HUDEP-2 (cell line): Measurements from ENCODE around the gene ANP32B.

Experiments used
- DNase-seq, 76 experiments: peaks; one replicate each; lab custom pipeline; 2025; ENCODE audit not compliant: unreplicated experiment in 76 of 76; lab: John Stamatoyannopoulos, UW

ANP32B gene

GRCh38 chr9:98020476-98021145 lies 37.5 kb downstream of the ANP32B start:
- no peak for DNase-seq

- no peak for DNase-seq
These were observed 38.3 kb downstream of the ANP32B start for GRCh38 chr9:98021306-98022040.

- no peak for DNase-seq
These were observed 39.3 kb downstream of the ANP32B start for GRCh38 chr9:98022447-98022846.

- no peak for DNase-seq
These were observed 41.6 kb downstream of the ANP32B start for GRCh38 chr9:98024702-98025101.

DNA sequence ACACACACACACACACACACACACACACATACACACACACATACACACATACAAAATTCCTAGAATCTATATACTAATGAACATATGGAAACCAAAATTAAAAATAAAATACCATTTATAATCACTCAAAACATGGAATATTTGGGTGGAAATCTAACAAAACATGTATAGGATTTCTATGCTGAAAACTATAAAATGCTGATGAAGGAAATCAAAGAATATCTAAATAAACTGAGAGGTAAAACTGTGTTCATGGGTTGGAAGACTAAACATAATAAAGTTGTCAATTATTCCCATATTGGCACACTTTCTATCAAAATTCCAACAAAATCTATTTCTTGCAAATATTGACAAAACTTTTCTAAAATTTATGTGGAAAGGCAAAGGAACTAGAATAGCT lies 48.0 kb downstream of the ANP32B start:
- no peak for DNase-seq

- no peak for DNase-seq
These were observed 48.8 kb downstream of the ANP32B start for GRCh38 chr9:98031935-98032334.

DNA sequence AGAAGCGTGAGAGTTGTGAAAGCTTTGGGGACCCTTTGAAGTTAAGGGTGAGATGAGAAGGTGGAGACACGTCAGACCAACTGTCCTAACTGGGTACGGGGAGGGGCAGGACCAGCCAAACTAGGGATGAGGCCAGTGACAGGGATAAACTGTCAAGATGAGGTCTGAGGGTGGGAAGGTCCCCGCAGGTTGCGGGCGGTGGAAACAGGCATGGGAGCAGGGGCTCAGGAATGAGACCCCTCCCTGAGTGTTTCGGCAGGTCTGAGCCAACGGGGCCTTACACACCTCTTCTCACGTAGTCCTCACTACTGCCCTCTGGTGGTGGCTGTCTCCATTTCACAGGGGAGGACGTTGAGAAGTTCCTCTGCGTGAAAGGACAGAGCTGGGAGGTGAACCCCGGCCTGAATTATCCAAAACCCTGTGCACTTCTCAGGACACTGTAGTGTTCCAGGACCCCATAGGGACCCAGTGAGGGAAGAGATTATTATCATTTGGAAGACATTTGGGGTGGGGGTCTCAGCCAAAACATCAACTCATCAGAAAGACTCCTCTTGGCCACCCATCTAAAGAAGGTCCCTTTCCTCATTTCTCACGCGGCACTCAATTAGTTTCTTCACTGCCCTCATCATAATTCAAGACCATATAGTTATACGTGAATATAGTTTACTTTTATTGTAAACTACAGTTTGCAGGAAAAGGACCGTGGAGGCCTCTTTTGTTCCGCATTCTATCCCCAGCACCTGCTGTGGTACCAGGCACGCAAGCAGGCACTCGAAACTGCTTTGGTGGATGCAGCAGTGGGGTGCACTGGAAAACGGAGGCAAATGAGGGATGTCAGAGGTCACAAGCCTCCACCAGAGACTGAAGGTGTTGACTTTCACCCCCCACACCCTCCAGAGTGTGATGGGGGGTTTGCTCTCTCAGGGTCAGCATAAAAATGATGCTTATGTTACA lies 51.7 kb downstream of the ANP32B start:
- peak in 71 of 76 experiments; percentile 6 to 87 (median 71) for DNase-seq

DNA sequence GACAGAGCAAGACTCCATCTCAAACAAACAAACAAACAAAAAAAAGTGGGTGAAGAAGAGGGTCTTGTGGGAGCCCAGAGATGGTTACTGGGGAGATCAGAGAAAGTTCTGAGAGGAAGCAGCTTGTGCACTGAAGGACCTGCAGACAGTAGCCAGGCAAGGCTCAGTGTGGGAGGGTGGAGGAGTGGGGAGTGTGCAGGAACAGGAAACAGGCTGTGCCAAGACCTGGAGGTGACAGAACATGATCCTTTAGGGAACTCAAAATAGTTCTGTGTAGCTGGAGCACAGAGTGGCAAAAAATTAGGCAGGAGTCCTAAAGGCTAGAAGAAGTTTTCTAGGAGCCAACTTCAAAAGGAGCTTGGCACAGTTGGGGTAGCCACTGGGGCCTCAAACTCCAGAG lies 54.2 kb downstream of the ANP32B start:
- DNase-seq: peak in 8 of 76 experiments; percentile 2 to 29 (median 12)

DNA sequence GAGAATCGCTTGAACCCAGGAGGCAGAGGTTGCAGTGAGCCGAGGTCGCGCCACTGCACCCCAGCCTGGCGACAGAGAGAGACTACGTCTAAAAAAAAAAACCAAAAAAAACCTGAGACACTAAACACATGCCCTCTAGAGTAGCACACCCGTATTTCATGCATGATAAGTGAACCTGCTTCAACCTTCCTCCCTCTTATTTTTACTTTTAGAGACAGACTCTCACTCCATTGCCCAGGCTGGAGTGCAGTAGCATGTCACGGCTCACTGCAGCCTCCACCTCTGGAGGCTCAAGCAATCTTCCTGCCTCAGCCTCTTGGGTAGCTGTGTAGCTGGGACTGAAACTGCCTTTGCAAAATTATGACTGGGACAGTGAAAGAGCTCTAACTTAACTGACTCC lies 55.8 kb downstream of the ANP32B start:
- DNase-seq: no peak

DNA sequence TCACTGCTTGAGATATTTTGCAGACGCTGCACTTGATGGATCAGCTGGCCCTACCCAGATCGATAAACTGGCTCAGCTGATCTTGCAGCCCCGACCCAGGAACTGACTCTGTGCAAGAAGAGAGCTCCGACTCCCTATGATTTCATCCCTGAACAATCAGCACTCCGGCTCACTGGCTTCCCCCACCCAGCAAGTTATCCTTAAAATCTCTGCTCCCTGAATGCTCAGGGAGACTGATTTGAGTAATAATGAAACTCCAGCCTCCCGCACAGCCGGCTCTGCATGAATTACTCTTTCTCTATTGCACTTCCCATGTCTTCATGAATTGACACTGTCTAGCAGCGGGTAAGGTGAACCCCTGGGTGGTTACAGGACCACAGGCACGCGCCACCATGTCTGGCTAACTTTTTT lies 56.5 kb downstream of the ANP32B start:
- no peak for DNase-seq

DNA sequence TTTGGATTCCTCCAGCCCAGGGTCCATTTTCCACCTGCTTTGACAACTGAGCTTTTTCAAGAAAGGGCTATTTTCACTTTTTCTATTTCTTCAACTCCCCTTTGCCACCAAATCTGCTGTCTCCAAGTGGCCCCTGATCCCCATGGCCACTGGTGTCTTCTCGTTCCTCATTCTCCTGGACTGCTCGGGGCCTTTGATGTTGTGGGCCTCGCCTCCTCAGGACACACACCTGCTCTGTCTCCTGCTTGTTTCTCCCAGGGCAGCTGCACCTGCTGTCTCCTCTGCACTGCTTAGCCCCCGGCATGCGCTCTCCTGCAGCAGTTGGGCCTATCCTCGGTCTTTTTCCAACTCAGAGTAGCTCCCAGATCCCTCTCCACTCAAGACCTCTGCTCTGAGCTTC lies 57.1 kb downstream of the ANP32B start:
- no peak for DNase-seq

DNA sequence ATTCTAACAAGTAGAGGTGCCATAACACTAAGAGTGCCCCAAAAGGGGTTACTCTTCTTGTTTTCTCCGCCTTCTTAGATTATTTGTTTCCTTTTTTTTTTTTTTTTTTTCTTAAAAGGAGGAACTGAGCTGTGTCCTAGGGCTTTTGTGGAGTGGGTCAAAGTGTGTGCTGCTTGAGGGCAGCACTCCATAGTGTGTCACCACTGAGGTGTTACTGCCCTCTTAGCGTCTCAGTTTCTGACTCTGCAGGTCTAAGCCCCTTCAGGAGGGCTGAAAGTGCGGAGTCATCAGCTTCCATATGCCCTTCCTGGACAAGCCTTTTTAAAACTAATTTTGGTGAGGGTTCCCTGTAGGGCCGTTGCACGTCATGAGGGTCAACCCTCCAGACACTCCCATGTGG lies 60.8 kb downstream of the ANP32B start:
- no peak for DNase-seq

DNA sequence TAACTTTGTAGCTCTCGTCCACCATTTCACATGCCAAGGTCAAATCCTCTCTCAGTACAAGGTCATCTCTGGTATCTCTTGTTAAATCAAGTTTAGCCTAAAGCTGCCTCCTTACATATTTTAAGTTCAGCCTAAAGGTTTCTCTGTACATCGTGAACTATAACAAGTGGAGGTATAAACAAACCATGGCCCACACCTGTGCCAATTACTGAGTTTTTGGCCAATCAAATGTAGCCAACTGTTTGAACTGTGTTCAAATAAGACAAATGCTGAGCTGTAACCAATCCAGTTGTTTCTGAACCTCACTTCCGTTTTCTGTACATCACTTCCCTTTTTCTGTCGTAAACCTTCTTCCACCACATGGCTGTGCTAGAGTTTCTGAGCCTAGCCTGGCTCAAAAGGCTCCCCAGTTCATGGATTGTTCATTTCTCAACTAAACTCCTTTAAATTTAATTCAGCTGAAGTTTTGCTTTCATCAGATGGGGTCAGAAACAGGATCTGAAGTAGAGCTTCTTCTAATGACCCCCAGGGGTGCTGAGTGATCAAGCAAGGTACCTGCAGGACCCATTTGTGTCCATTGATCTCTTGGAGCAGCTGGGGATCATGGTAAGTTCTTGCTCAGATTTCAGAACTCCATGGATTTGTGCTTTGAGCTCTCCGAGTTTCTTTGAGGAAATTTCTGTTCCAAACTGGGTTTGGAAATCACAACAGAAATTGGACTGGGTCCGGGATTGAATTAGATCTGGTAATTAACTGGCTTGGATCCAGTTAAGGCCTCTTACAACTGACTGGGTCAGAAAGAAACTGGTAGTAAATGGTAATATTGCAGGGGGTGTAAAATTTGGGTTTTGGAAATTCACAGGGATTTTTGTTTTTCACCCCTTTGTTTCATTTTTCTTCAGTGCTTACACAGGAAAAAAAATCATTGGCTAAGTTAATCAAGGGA lies 62.4 kb downstream of the ANP32B start:
- DNase-seq: peak in 57 of 76 experiments; percentile 2 to 89 (median 61)

DNA sequence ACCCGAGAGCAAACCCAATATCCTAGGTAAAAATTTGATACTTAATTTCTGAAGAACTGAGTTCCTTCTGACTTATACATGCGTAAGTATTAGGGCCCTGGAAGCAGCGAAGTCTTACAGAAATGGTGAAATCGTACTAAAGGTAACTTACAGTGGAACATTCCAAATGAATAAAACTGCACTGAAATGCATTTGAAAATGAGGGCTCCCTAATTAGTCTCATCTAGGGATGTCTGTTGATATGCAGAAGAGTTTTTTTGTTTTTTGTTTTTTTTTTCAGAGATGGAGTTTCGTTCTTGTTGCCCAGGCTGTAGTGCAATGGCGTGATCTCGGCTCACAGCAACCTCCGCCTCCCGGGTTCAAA lies 63.0 kb downstream of the ANP32B start:
- no peak for DNase-seq

DNA sequence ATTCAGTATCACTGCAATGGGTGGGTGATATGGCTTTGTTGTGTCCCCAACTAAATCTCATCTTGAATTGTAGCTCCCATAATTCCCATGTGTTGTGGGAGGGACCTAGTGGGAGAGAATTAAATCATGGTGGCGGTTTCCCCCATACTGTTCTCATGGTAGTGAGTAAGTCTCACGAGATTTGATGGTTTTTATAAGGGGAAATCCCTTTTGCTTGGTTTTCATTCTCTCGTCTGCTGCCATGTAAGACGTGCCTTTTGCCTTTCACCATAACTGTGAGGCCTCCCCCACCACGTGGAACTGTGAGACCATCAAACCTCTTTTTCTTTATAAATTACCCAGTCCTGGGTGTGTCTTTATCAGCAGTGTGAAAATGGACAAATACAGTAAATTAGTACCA lies 63.9 kb downstream of the ANP32B start:
- DNase-seq: no peak

- no peak for DNase-seq
These were observed 66.3 kb downstream of the ANP32B start for GRCh38 chr9:98049288-98050072.

- no peak for DNase-seq
These were observed 67.2 kb downstream of the ANP32B start for GRCh38 chr9:98050351-98050750.

DNA sequence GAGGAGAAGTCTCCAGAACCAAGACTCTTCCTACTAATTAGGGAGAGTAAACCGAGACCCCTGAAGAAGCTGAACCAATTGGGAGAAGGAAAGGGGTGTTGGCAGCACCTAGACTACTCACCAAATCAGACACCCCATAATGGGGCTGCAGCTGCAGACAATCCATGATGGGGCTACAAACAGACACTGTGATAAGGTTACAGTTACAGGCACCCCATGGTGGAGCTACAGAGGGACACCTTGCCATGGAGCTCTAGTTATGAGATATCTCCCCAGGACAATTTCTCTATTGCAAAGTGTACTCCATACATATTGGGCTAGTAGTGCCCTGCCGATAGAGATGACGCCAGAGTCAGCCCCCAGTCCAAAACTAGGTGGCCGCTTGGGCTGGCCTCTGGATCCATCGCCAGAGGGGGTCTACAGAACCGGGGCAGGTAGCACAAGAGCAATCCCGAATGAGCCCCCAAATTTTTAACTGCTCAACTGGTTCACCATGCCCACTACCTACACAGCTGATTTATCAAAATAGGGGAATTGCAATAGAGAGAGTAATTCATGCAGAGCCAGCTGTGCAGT lies 71.3 kb downstream of the ANP32B start:
- DNase-seq: no peak
